NCI-H446 (cell line): Measurements from ENCODE around the gene CXXC5.

Experiments used
- DNase-seq, 2 experiments: peaks; one replicate each; lab custom pipeline; 2025; lab: John Stamatoyannopoulos, UW

CXXC5 gene

GRCh38 chr5:139692679-139693308 is 44.6 kb downstream of the CXXC5 start:
- peak in 1 of 2 experiments; percentile 31 for DNase-seq

GRCh38 chr5:139693676-139694364 is 45.7 kb downstream of the CXXC5 start:
- DNase-seq = no peak

GRCh38 chr5:139694556-139695177 is 46.5 kb downstream of the CXXC5 start:
- DNase-seq = no peak

- no peak for DNase-seq
Observed at GRCh38 chr5:139695178-139695573, 47.0 kb downstream of the CXXC5 start.

GRCh38 chr5:139696167-139696893 is 48.2 kb downstream of the CXXC5 start:
- DNase-seq = no peak

- DNase-seq = peak in 1 of 2 experiments; percentile 60
Observed at GRCh38 chr5:139696894-139697658, 48.9 kb downstream of the CXXC5 start.

GRCh38 chr5:139698490-139699146 is 50.5 kb downstream of the CXXC5 start:
- peak in 1 of 2 experiments; percentile 49 for DNase-seq

- DNase-seq = no peak
Observed at GRCh38 chr5:139699351-139699750, 51.2 kb downstream of the CXXC5 start.

GRCh38 chr5:139700711-139701055 is 52.5 kb downstream of the CXXC5 start:
- no peak for DNase-seq

GRCh38 chr5:139701056-139701741 is 53.0 kb downstream of the CXXC5 start:
- DNase-seq = no peak

GRCh38 chr5:139702548-139702947 is 54.4 kb downstream of the CXXC5 start:
- no peak for DNase-seq

- DNase-seq = no peak
Observed at GRCh38 chr5:139704748-139705147, 56.6 kb downstream of the CXXC5 start.

GRCh38 chr5:139705191-139705590 is 57.0 kb downstream of the CXXC5 start:
- DNase-seq = no peak

GRCh38 chr5:139705655-139706587 is 57.8 kb downstream of the CXXC5 start:
- no peak for DNase-seq

- no peak for DNase-seq
Observed at GRCh38 chr5:139707445-139708003, 59.4 kb downstream of the CXXC5 start.

- no peak for DNase-seq
Observed at GRCh38 chr5:139708434-139708861, 60.3 kb downstream of the CXXC5 start.

- DNase-seq = no peak
Observed at GRCh38 chr5:139708877-139709581, 60.9 kb downstream of the CXXC5 start.

GRCh38 chr5:139709582-139710318 is 61.6 kb downstream of the CXXC5 start:
- DNase-seq = no peak
